GM19023 (cell line): ENCODE measurements around the gene NTN5.
"Not testable (repeated sequence)": the region's sequence is repeated elsewhere in the genome, so short reads cannot be mapped to it uniquely, and the experiment has no call there.

Experiments used
- ATAC-seq: cut with Tn5 transposase; IDR thresholded peaks from one replicate; pipeline ENCODE4 v1.9.1; 2021; ENCODE audit warnings: mild to moderate bottlenecking, moderate library complexity; ENCODE audit not compliant: unreplicated experiment

Gene NTN5

DNA sequence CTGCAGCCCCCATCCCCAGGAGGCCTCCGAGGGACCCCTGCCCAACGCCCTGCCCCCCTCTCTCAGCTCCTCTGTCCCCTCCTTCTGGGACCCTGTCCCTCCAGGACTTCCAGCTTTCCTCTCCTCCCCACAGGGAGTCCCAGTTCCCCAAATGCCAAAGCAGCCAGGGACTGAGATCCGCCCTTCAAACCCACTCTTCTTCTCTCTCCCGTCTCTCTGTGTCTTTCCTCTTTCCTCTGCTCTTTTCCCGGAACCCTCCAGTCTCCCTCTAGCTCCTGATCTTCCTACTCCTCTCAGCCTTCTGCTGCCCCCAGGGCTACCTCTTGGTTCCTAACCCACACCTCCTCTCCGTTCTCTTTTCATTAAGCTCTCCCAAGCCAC is 27.2 kb downstream of the NTN5 start:
- no peak for ATAC-seq

DNA sequence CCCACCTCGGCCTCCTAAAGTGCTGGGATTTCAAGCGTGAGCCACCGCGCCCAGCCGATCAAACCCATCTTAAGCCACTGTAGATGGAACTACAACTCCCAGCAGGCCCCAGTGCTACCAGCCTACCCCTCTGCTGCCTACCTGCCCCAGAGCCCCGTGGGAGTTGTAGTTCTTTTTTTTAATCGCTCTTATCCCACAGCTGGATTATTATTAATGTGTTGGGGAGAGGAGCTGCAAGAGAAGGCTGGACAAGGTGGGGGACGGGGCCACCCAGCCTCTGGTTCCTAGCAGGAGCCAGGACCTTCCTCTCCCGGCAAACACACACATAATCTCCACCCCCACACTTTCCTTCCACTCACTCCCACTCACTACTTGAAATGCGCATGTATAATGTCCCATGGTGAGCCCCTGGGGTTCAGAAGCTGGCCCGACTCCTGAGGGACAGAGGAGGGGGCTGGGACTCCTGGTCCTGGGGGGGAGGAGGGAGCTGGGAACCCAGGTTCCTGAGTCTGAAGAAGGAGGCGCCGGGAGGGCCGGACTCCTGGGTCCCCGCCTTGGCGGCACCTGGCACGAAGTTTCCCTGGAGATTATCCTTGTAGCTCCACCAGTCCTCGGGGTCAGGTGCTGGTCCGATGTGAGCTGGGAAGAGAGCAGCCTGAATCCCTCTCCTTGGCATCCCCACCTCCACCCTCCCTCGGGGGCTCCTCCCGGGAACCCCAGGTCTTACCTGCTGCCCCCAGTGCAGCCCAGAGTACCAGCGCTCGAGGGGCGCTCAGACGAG is 27.8 kb downstream of the NTN5 start:
- no peak for ATAC-seq

DNA sequence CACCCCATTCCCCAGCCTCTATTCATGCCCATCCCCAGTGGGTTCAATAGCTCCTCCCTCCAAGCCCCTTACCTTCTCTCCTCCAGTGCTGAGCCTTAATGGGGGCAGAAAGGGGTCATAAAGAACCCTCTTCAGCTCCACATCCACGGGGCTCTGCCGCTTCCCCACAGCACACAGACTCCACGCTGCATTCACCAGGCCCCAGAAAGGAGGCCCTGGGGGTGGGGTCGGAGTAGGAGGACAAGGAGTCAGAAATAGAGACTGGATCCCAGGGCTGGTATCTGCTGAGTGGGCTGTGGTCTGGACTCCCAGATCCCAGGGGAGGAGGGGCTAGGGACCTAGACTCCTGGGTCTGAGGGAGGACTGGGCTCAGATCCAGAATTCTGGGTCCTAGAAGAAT is 28.5 kb downstream of the NTN5 start:
- ATAC-seq: no peak

DNA sequence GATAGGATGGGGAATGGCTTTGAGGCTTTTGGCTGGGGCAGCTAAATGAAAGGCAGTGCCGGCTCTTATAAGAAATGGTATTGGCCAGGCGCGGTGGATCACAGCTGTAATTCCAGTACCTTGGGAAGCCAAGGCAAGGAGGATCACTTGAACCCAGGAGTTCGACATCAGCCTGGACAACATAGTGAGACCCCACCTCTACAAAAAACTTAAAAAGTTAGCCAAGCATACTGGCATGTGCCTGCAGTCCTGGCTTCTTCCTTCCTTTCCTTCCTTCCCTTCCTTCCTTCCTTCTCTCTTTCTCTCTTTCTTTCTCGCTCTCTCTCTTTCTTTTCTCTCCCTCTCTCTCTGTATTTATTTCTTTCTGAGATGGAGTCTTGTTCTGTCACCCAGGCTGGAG is 30.0 kb downstream of the NTN5 start:
- ATAC-seq: no peak

DNA sequence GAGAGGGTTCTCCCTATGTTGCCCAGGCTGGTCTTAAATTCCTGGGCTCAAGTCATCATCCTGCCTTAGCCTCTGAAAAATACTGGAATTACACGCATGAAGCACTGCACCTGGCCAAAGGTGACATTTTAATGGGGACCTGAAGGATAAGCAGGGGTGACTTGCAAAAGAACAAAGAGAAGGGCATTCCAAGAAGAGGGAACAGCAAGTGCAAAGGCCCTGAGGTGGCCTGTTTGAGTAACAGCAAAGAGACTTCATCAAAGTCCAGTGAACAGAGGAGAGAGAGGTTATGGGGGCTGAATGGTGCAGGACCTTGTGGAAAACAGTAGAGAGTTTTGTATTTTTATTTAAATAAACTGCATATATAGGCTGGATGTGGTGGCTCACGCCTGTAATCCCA is 31.0 kb downstream of the NTN5 start:
- no peak for ATAC-seq

DNA sequence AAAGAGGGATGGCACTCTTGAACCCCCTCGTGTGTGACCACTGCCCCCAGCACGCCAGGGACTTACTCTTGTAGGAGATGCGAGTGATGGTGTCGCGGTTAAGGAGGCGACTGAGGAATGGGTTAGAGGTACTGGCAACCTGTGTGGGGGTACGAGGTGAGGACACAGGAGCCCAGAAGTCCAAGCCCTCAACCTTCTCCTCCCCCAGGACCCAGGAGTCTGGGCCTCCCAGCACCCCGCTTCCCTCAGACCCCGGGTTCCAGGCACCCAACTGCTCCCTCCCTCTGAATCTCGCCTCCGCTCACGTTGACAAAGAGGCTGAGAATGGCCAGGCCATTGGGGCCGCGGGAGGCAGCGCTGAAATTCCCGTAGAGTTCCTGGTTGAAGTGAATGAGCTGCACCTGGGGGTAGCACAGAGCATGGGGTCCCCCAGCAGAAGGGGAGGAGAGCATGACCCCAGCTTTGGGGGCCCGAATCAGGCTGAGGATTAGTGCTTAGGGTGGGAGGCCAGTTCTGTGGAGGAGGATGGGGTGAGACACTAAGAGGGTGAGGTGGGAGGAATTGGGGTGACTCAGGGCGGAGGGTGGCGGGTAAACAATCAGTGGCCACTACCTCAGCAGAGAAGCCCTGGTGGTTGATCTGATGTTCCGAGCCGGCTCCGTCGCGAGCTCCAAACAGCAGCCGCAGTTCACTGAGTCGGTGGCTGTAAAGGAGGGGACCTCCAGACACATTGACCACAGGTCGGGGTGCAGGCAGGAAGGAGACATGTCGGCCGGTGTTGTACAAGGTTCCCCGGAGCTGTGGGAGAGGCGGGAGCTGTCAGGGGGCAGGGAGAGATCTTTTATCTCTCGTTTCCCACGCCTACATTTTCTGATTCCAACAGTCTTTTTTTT is 33.1 kb downstream of the NTN5 start:
- no peak for ATAC-seq

DNA sequence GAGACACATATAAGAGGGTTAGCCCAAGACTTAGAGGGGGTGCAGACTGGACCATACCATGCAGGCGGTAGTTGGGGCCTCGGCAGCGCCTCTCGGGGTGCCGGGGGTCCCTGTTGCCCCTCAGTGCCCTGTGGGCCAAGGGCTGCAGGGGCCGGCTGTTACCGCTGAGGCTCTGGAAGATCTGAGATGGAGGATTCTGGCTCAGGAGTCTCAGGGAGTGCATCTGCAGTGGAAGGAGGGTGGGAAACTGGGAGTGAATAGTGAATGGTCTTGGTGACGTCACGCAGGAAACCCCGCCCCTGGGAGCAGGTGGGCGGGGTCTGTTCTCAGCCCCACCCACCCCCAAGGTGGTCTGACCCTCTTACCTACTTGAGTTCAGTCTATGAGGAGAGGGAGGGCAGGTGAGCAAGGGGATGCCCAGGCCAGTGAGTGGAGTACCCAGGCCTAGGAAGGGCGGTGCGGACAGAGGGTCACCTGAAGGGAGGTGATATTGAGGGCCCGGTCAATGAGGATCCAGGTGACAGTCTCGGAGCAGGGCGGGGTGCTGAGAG is 33.9 kb downstream of the NTN5 start:
- no peak for ATAC-seq

DNA sequence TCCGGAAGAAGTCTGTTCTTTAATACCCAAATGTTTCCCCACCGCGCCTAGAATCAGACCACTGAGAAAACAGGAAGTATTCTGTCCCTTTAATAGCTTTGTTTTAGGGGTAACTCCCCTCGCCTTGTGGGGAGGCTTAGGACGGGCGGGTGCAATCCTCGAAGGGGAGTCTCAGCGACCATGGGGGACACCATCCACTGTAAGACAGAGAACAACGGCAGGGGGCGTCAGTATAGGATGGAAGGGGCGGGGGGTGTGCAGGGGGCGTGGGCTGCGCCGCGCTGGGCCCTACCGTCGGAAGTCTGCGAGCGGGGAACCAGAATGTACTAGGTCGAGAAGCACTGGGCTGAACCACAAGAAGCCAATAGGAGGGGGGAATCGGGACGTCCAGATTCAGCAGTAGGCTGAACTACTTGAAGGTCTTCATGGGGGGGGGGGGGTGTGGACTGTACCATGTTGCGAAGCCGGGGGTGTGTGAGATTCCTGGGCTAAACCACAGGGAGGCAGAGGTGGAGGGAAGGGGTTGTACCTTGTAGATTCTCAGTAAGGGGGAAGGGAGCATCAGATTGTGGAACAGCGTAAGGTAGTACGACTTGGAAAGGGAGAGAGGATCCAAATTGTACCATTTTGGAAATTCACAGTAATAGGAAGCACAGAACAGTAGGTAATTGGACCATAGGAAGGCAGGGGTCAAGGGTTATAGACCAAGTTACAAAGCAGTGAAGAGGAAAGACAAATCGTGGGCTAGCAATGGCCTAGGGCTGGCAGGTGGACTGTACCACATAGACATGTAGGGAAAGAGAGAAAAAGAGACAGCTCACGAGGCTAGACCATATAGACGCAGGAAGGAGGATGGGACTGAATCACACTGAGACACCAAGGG is 34.6 kb downstream of the NTN5 start:
- ATAC-seq: peak; percentile 4

DNA sequence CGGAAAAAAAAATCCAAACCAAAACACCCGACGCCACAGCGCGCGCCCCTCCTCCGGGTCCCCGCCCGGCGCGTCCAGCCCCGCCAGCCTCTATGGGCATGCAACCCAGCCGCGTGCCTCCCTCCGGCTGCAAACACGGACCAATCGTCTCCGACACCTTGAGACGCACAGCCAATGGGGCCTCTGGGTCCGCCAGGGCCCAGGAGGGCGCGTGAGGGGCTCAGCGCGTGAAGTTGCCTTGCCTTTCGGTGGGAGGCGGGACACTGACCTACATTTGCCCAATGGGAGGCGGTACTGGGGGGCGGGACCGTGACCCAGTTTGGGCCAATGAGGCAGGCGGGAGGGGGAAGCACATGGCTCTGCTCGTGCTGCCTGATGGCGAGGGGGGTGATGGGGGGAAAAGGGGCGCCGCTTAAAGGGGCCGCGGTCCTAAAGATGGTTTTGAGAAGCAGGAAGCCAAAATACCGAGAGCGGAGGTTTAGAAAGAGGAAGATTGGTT is 35.3 kb downstream of the NTN5 start:
- ATAC-seq: peak; percentile 70

DNA sequence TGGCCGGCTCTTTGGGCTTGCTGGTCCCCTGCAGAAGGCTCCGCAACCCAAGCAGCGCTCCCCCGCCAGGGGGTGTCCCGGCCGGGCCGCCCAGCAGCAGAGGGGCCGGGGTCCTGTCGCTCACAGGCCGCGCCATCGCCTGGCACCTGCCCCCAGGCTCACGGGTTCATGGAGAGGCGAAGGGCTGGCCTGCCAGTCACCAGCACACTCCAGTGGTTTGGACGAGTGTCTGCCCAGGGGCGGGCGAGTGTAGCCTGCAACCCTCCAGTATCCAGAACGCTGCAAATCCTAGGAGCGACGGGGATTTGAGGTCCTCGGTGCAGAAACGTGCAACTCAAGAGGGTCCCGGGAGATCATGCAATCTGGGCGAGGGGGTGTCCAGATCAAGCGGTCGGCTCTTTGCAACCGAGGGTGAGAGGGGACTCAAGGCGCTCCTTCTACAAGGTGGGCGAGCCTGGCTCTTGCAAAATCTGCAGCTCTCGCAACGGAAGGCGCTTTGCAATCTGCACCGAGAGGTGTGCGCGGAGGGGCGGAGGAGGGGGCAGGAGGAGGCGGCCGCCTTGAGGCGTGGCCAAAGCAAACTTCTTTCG is 35.9 kb downstream of the NTN5 start, which contains the start of gene DBP:
DBP (minus strand) TSS at position 521 of the 590 bp plus-strand sequence; CDS start at position 136, 385 bp downstream.
- ATAC-seq: no peak

DNA sequence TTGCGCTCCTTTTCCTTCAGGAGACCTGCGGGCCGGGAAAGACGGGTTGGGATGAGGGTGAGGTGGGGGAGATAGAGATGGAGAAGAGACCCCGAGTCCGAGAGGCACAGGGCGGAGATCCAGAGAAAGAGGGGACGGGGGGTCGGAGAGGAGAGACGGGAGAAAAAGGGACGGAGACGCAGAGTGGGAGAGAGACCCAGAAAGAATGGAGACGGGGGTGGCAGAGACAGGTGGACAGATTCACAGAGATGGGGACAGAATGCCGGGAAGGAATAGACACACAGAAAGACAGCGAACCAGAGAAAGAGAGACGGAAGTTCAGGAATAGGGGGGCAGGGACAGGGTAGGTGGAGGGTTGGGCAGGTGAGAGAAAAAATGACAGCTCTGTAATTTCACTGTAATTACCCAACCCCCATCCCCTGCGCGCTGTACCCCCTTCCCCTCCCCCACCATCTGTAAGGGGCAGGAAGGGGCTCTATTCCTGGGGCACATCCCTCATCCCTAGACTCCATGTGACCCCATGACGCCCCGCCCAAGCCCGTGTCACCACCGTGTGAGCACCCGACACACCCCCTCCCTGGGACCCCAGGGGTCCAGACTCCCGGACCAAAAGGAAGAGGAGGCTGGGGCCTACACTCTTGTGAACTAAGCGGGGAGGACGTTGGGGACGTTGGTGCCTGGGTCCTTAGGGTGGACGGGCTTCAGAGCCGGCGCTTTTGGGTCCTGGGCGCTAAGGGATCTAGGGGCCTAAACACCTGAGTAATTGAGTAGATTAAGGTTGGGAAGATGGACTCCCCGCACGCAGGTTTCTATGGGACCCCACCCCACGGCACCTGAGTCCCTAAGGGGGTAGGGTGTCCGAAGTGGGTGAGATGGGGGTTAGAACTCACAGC is 36.6 kb downstream of the NTN5 start:
- ATAC-seq: no peak

DNA sequence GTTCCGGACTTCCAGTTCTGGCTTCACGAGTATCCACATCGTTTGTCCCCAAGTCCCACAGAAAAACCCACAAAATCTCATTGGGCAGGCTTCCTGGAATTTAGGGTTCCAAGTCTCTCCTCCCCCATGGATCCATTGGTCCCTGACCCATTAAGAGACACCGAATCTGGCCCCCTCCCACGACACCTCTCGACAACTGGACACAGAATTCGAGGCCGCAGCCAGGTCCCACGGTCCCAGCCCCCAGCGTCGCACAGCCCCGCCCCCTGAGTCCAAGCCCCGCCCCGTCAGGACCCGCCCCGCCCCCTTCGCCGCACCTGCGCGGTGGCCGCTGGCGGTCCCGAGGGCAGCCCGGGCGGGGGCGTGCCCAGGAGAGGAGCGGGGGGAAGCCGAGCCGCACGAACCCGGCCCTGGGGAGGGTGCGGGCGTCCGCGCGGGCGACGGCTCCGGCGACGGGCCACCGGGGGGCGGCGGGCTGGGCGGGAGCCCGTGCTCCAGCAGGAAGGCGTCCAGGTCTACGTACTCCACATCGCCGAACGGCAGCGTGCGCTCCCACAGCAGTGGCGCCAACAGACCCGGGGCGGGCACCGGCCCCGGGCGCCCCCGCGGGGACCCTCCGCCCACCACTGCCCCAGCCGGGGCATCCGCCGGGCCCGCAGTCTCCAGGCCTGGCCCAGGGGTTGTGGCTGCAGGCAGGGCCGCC is 37.4 kb downstream of the NTN5 start:
- ATAC-seq: no peak

DNA sequence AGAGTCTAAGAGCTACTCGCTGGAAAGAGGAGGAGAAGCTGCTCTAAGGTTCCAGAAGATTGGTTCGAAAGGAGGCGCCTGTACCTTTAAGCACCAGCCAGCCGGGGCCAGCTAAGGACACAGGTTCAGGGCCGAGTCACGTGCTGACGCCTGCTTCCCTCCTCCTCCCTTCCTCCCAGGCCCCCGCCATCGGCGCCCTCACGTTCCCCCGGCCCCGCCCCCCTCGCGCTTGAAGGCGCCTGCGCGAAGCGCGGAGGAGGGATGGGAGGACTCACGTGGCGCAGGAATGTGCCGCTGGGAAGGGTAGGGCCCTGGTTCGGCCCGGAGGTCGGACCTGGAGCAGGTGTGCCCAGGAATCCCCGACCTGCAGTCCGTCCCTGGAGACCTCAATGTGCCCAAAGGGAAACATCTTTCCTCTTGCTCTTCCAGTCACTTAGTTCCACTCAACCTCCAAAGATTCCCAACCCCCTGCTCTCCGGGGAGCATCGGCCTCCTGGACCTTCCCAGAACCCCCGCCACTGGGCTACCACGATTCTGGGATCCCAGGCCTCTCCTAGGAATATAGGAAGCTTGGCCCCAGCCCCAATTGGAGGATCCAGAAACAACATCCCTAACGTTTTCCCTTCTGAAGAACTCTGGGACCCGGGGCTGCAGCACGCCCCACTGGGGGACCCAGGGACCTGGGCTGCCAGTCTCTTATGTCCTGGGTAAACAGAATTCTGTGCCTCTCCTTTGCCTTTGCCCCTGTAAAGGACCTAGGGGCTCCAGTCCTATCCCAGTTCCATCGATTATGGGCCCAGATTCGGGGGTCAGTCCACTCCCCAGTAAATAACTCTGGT is 38.2 kb downstream of the NTN5 start:
- no peak for ATAC-seq

DNA sequence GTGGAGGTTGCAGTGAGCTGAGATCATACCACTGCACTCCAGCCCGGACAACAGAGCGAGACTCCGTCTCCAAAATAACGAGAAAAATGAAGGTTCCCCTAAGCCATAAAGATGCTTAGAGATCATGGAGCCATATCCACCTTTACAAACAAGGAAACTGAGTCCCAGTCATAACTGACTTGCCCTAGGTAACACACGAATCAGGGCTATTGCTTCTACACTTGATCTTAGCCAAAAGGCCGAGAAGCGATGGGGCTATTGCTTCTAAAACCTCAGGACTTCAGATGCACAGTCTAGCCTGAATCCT is 38.8 kb downstream of the NTN5 start:
- ATAC-seq: no peak

DNA sequence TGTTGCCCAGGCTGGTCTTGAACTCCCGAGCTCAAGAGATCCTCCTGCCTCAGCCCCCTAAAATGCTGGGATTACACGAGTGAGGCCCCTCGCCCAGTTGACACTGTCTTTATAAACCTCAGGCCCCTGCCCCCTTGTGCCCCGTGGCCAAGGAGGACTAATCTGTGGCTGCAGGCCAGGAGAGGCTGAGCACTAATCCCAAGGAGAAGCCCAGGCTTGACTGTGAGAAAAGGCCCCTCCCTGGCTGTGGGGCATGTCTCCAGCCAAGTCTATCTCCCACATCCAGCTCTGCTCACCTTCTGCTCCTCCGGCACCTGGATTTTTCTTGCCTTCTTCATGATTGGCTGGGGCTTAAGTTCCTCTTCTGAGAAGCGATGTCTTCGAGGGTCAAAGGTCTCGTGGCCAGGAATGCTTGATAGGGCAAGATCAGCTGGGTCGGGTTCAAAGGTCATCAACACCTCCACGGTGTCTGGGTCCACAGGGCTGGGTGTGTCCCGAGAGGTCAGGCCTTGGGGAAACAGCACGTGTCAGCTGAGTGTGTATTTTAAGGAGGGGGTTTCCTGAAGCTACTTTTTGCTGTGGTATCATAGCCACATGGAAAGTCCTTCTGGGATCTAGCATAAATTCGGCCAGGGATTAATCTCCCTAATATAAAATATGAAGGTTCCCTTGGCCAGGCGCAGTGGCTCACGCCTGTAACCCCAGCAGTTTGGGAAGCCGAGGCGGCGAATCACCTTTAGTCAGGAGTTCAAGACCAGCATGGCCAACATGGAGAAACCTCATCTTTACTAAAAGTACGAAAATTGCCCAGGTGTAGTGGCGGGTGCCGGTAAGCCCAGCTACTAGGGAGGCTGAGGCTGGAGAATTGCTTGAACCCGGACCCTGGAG is 39.4 kb downstream of the NTN5 start:
- ATAC-seq: no peak

DNA sequence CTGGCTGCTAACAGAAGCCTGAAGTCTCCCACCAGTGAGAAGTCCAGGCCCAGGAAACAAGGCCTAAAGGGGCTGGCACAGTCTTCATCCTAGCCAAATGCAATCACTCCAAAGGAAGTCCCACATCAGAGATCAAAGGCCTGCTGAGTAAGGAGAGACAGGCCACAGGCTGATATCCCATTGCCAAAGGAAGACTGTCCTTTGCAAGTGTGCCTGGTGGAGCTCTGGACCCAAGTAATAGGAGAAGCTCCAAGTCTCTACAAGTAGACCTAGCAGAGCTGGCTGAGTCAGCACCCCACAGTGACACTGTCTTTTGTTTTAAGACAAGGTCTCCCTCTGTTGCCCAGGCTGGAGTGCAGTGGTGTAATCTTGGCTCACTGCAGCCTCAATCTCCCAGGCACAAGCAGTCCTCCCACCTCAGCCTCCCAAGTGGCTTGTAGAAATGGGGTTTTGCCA is 40.1 kb downstream of the NTN5 start:
- ATAC-seq: no peak

DNA sequence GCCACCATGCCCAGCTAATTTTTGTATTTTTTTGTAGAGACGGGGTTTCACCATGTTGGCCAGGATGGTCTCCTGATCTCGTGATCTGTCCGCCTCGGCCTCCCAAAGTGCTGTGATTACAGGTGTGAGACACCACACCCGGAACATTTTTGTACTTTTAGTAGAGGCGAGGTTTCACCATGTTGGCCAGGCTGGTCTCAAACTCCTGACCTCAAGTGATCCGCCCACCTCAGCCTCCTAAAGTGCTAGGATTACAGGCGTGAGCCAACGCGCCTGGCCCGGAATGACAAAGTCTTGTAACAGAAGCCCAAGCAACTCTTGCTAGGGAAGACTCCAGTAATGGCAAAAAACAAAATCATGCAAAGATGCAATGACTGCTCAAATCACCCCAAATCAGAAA is 40.5 kb downstream of the NTN5 start:
- not testable (repeated sequence) for ATAC-seq
